Epithelial cell of proximal tubule (primary cell): ENCODE results near the gene SCGB1D4. TPM values are rescaled to one million over a fixed set of nuclear protein-coding genes. Genes with fewer than 3 reads are reported as not detected.

ENCODE experiments used
- DNase-seq: peaks from one replicate; pipeline ENCODE4 v3.0.0-alpha.2; 2011; ENCODE audit warnings: low read depth
- H3K4me3 ChIP-seq: 2 replicates; pipeline ENCODE4 v1.5.1; 2011; ENCODE audit warnings: low read depth, mild to moderate bottlenecking, low read length
- CTCF ChIP-seq: conservative IDR thresholded peaks from 2 replicates; pipeline ENCODE4 v1.5.1; 2012; ENCODE audit warnings: low read depth, mild to moderate bottlenecking, low read length
- total RNA-seq: library from RNA; depleted of rRNA; stranded (reverse); fragments of >200 nt; gene quantifications from 2 replicates; pipeline ENCODE4 v1.2.3, GENCODE V29; 2015

SCGB1D4 gene
- total RNA-seq, 1 donor from 2014 or later, result not detected

GRCh38 chr11:62260261-62260953, 38.5 kb downstream of the SCGB1D4 start:
- no peak for DNase-seq
- TF ChIP-seq CTCF, result no peak
- no peak overlapping the region for H3K4me3 ChIP-seq

DNA sequence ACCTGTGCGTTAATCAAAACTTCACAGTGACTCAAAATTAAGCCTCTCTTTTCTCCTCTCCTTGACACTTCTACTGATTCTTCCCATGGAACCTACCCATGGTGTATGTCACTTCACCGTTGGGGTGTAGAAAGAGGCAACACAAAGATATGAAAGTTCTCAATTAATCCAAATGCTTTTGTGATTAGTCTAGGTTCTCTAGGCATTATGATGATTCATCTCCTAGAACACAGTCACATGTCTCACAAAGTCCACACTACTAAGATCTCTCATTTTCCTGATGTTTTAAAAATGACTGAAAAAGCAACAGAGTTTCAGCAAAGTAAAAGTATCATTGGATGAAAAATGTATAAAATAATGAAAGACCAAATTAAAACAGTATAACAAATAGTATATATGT, 42.6 kb downstream of the SCGB1D4 start:
- no peak overlapping the region for H3K4me3 ChIP-seq
- DNase-seq, result no peak
- no peak for TF ChIP-seq CTCF

DNA sequence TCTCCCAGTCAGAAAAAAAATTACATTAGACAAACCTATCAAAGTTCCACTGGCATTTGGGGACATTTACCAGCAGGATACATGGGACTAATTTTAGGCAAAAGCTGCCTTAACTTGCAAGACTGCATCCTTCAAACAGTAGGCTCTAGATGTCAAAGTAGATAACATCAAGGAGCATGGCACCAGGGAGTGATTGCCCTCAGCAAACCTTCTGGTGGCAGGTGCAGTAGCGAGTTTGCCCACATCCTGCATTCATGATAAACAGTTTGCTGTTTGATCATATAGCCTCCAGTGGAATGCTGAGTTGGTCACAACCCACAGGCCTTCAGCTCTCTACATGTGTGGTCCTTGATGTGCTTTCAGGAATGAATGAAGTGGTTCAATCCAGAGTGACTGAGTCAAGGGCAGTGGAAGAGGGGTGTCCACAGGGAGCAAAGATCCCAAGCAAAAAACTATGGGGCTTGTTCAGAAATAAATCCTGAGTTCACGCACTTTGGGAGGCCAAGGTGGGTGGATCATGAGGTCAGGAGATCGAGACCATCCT, 44.8 kb downstream of the SCGB1D4 start:
- H3K4me3 ChIP-seq, result no peak overlapping the region
- no peak for TF ChIP-seq CTCF

GRCh38 chr11:62251698-62252097, 47.2 kb downstream of the SCGB1D4 start:
- H3K4me3 ChIP-seq, result no peak overlapping the region
- TF ChIP-seq CTCF, result no peak
- DNase-seq, result no peak

More for the DNA sequence above, 44.8 kb downstream of the SCGB1D4 start:
- no peak for DNase-seq

Other genes starting within 250 kb of the SCGB1D4 start
- 32.3 and 51.9 TPM in 2 replicates for gene INCENP, start 175.1 kb downstream of the SCGB1D4 start, total RNA-seq
- gene SCGB1D1, start 108.9 kb downstream of the SCGB1D4 start, total RNA-seq, result not detected in 2 replicates
- not detected in 2 replicates for gene SCGB2A1, start 90.4 kb downstream of the SCGB1D4 start, total RNA-seq
- gene SCGB1D2, start 56.8 kb downstream of the SCGB1D4 start, total RNA-seq, result not detected in 2 replicates
- gene SCGB2A2, start 28.9 kb downstream of the SCGB1D4 start, total RNA-seq, result not detected in 2 replicates
- gene ASRGL1, start 38.4 kb upstream of the SCGB1D4 start, total RNA-seq, result 19.7 and 25.8 TPM in 2 replicates
- not detected in 2 replicates for gene SCGB1A1, start 120.0 kb upstream of the SCGB1D4 start, total RNA-seq
- gene AHNAK, start 247.7 kb upstream of the SCGB1D4 start, total RNA-seq, result 198 and 296 TPM in 2 replicates